Measurements from ENCODE around the gene PTPRN2.

DNA sequence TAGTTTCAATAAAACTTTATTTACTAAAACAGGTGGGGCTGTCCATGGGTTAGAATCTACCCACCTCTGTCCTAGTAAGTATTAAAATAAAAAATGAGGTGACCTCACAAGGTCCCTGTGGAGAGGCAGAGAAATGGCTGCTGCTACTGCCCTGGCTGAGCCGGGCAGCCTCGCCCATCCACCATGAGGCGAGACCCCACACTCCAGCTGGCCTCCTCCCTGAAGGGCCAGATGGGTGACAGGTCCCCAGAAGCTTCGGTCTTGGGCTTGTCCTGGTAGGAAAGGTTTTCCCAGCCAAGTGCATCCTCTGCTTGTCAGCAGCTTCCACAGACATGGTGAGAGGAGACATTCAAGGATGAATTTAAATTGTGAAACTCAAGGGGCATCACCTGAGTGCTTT lies 565.8 kb downstream of the PTPRN2 start:
- TF ChIP-seq MAX (IDR thresholded peaks at IDR 0.05; ENCODE audit: low read depth, low read length) (no peak), CTCF (IDR thresholded peaks at IDR 0.05; ENCODE audit: low read depth, low read length) (no peak)
